WTC11 (cell line): ENCODE data around the gene BTBD19. TPM values are rescaled to one million over a fixed set of nuclear protein-coding genes. Genes with fewer than 3 reads are reported as not detected.

ENCODE experiments used
- ATAC-seq: fragments of 200-7000 bp; cut with Tn5 transposase; 2 replicates; pipeline ENCODE4 v1.10.0; 2021; ENCODE audit warnings: mild to moderate bottlenecking, moderate library complexity
- CTCF ChIA-PET: fragments of 300-600 bp; sonication (Branson Sonifier 250); formaldehyde crosslinking; loops from one replicate; lab custom pipeline; 2021; ENCODE audit warnings: antibody characterized with exemption; lab: Charles Lee
- POLR2A ChIA-PET: fragments of 350-600 bp; sonication (Branson Sonifier 250); formaldehyde crosslinking; loops from one replicate; lab custom pipeline; 2021; ENCODE audit warnings: antibody characterized with exemption; lab: Charles Lee
- DNase-seq: peaks from one replicate; pipeline ENCODE4 v3.0.0; 2021; ENCODE audit warnings: low spot score
- H3K27ac Mint-ChIP-seq: 2 replicates; pipeline ENCODE4 v1.8.0; 2021; ENCODE audit warnings: mixed read lengths
- H3K27me3 Mint-ChIP-seq: 2 replicates; pipeline ENCODE4 v1.8.0; 2021; ENCODE audit warnings: low read depth, mild to moderate bottlenecking, moderate library complexity, mixed read lengths
- H3K36me3 Mint-ChIP-seq: 2 replicates; pipeline ENCODE4 v1.8.0; 2021; ENCODE audit warnings: mixed read lengths
- H3K4me1 Mint-ChIP-seq: 2 replicates; pipeline ENCODE4 v1.8.0; 2022; ENCODE audit warnings: mixed read lengths
- H3K4me3 Mint-ChIP-seq: 2 replicates; pipeline ENCODE4 v1.8.0; 2021; ENCODE audit warnings: mild to moderate bottlenecking, moderate library complexity, mixed read lengths
- H3K9me3 Mint-ChIP-seq: 2 replicates; pipeline ENCODE4 v1.8.0; 2021; ENCODE audit warnings: mixed read lengths
- AR ChIP-seq: fragments of 250-450 bp; sonication (Bioruptor Pico); IDR thresholded peaks from 2 replicates; pipeline ENCODE4 v1.9.0; 2021; ENCODE audit warnings: mild to moderate bottlenecking
- ATF6 ChIP-seq: sonication (generic); formaldehyde crosslinking; IDR thresholded peaks from 2 replicates; pipeline ENCODE4 v1.8.1; 2023; ENCODE audit warnings: mild to moderate bottlenecking, missing genetic modification reagents
- CREB1 ChIP-seq: sonication (generic); formaldehyde crosslinking; IDR thresholded peaks from 2 replicates; pipeline ENCODE4 v1.8.0; 2023; ENCODE audit warnings: mild to moderate bottlenecking, missing genetic modification reagents
- CREM ChIP-seq: sonication (generic); formaldehyde crosslinking; IDR thresholded peaks from 2 replicates; pipeline ENCODE4 v1.8.1; 2022; ENCODE audit warnings: mild to moderate bottlenecking, missing genetic modification reagents, moderate library complexity
- CTCF ChIP-seq: fragments of 200-600 bp; IDR thresholded peaks from 2 replicates; pipeline ENCODE4 v1.8.0; 2022; ENCODE audit warnings: antibody characterized with exemption
- ELF4 ChIP-seq: sonication (generic); formaldehyde crosslinking; IDR thresholded peaks from 2 replicates; pipeline ENCODE4 v1.8.1; 2022; ENCODE audit warnings: low read depth, mild to moderate bottlenecking, moderate library complexity, missing genetic modification reagents
- ESRRA ChIP-seq: sonication (generic); formaldehyde crosslinking; IDR thresholded peaks from 2 replicates; pipeline ENCODE4 v1.8.1; 2022; ENCODE audit warnings: mild to moderate bottlenecking, missing genetic modification reagents, borderline replicate concordance
- GRHL2 ChIP-seq: fragments of 250-450 bp; sonication (Bioruptor Pico); IDR thresholded peaks from 2 replicates; pipeline ENCODE4 v1.8.0; 2022; ENCODE audit warnings: mild to moderate bottlenecking, moderate library complexity; ENCODE audit not compliant: insufficient replicate concordance, severe bottlenecking
- GTF2I ChIP-seq: fragments of 250-450 bp; sonication (Bioruptor Pico); conservative IDR thresholded peaks from 2 replicates; pipeline ENCODE4 v1.4.0; 2021; ENCODE audit warnings: mild to moderate bottlenecking
- JUN ChIP-seq: sonication (generic); formaldehyde crosslinking; IDR thresholded peaks from 2 replicates; pipeline ENCODE4 v1.8.0; 2023; ENCODE audit warnings: mild to moderate bottlenecking, missing genetic modification reagents
- KAT7 ChIP-seq: sonication (generic); formaldehyde crosslinking; IDR thresholded peaks from 2 replicates; pipeline ENCODE4 v1.8.1; 2023; ENCODE audit warnings: missing genetic modification reagents, mild to moderate bottlenecking, borderline replicate concordance
- MAX ChIP-seq: sonication (generic); formaldehyde crosslinking; IDR thresholded peaks from 2 replicates; pipeline ENCODE4 v1.8.0; 2022; ENCODE audit warnings: mild to moderate bottlenecking, missing genetic modification reagents
- NR1H2 ChIP-seq: sonication (generic); formaldehyde crosslinking; IDR thresholded peaks from 2 replicates; pipeline ENCODE4 v1.9.0; 2021; ENCODE audit warnings: mild to moderate bottlenecking, moderate library complexity, missing genetic modification reagents
- PRDM15 ChIP-seq: sonication (generic); formaldehyde crosslinking; IDR thresholded peaks from 2 replicates; pipeline ENCODE4 v1.8.0; 2022; ENCODE audit warnings: missing genetic modification reagents
- SMAD3 ChIP-seq: sonication (generic); formaldehyde crosslinking; IDR thresholded peaks from 2 replicates; pipeline ENCODE4 v1.8.0; 2022; ENCODE audit warnings: missing genetic modification reagents, mild to moderate bottlenecking, borderline replicate concordance
- SOX15 ChIP-seq: fragments of 250-450 bp; sonication (Bioruptor Pico); IDR thresholded peaks from 2 replicates; pipeline ENCODE4 v1.9.0; 2021; ENCODE audit warnings: mild to moderate bottlenecking
- TEAD1 ChIP-seq: sonication (generic); formaldehyde crosslinking; IDR thresholded peaks from 2 replicates; pipeline ENCODE4 v1.8.0; 2022; ENCODE audit warnings: mild to moderate bottlenecking, missing genetic modification reagents
- ZBTB21 ChIP-seq: sonication (generic); formaldehyde crosslinking; IDR thresholded peaks from 2 replicates; pipeline ENCODE4 v1.8.1; 2023; ENCODE audit warnings: mild to moderate bottlenecking, missing genetic modification reagents, borderline replicate concordance
- ZMAT4 ChIP-seq: fragments of 250-450 bp; sonication (Bioruptor Pico); IDR thresholded peaks from 2 replicates; pipeline ENCODE4 v1.9.0; 2021; ENCODE audit warnings: mild to moderate bottlenecking
- ZNF121 ChIP-seq: sonication (generic); formaldehyde crosslinking; IDR thresholded peaks from 2 replicates; pipeline ENCODE4 v1.8.0; 2023; ENCODE audit warnings: missing genetic modification reagents
- ZNF138 ChIP-seq: sonication (generic); formaldehyde crosslinking; conservative IDR thresholded peaks from 2 replicates; pipeline ENCODE4 v1.8.1; 2022; ENCODE audit warnings: mild to moderate bottlenecking, moderate library complexity, missing genetic modification reagents
- ZNF671 ChIP-seq: fragments of 250-450 bp; sonication (Bioruptor Pico); IDR thresholded peaks from 2 replicates; pipeline ENCODE4 v1.8.0; 2021; ENCODE audit warnings: mild to moderate bottlenecking
- total RNA-seq: library from RNA; stranded (reverse); gene quantifications from 3 replicates; pipeline ENCODE4 v1.2.3, GENCODE V29; 2021

The BTBD19 gene
- total RNA-seq, 1 experiment from 2014 or later: 1.7 TPM

- TF ChIP-seq PRDM15 (no peak), SOX15 (CRISPR knock-in tag) (no peak), ZNF138 (CRISPR knock-in tag) (no peak), ELF4 (CRISPR knock-in tag) (no peak; the same call in 1 of the 2 replicates), GTF2I (CRISPR knock-in tag) (no peak), JUN (CRISPR knock-in tag) (peak; percentile 59; the same call in 1 of the 2 replicates), ZMAT4 (CRISPR knock-in tag) (no peak), CTCF (no peak), ZNF121 (no peak), SMAD3 (CRISPR knock-in tag) (peak; percentile 70; the same call in 1 of the 2 replicates), ZBTB21 (CRISPR knock-in tag) (peak; percentile 82; the same call in 1 of the 2 replicates), CREM (CRISPR knock-in tag) (peak; percentile 99), GRHL2 (CRISPR knock-in tag) (no peak), MAX (peak; percentile 97), TEAD1 (CRISPR knock-in tag) (peak; percentile 90), ZNF671 (CRISPR knock-in tag) (no peak), NR1H2 (CRISPR knock-in tag) (no peak), CREB1 (CRISPR knock-in tag) (peak; percentile 94; the same call in 1 of the 2 replicates), ESRRA (CRISPR knock-in tag) (peak; percentile 92)
Measured at GRCh38 chr1:44775078-44775929, 33.0 kb upstream of the BTBD19 start, which contains the start of gene RPS8 (continued).

GRCh38 chr1:44775930-44776729, 32.2 kb upstream of the BTBD19 start:
- Mint-ChIP-seq H3K27me3 (no peaks in the 10 kb centered on the region), H3K4me1 (peaks cover 22% of the 10 kb centered on the region), H3K27ac (peak overlapping the region; percentile 92), H3K4me3 (peak overlapping the region; percentile 87), H3K36me3 (peaks cover 49% of the 10 kb centered on the region), H3K9me3 (no peaks in the 10 kb centered on the region)
- CTCF ChIA-PET: interaction anchor here (1.7 to 2.0 kb wide), 2 partner anchors 11 to 17 kb away, joined by 5 to 9 read pairs; partner anchors contain the start of gene BEST4
- DNase-seq (no peak), ATAC-seq (no peak)
- POLR2A ChIA-PET: interaction anchor here (0.6 to 2.8 kb wide), 17 partner anchors 8 to 1126 kb away, joined by 3 to 19 read pairs (median 4); partner anchors contain the start of genes ARMH1, BTBD19, HECTD3 and KDM4A
- 0 out of 2 replicates have a peak, but pooled peaks have one; percentile 6 for TF ChIP-seq AR (CRISPR knock-in tag)
- 0 out of 2 replicates have a peak, but pooled peaks have one; percentile 2 for TF ChIP-seq KAT7 (CRISPR knock-in tag)
- 0 out of 2 replicates have a peak, but pooled peaks have one; percentile 11 for TF ChIP-seq NR1H2 (CRISPR knock-in tag)
- 0 out of 2 replicates have a peak, but pooled peaks have one; percentile 16 for TF ChIP-seq ATF6 (CRISPR knock-in tag)
